Right cardiac atrium (tissue), 5 donors: ENCODE results near the gene STYXL2. TPM values are rescaled to one million over a fixed set of nuclear protein-coding genes. Genes with fewer than 3 reads are reported as not detected.

Experiments
- ATAC-seq, 2 donors: fragments of 200-7000 bp; cut with Tn5 transposase; one replicate each; pipeline versions ENCODE4 v1.8.0 to v1.9.1; 2020; ENCODE audit warnings: moderate library complexity in 2 of 2, mild to moderate bottlenecking in 1 of 2
- DNase-seq, 3 donors: peaks; one replicate each; pipeline ENCODE4 v3.0.0-alpha.2; 2020
- H3K27ac ChIP-seq: one replicate; pipeline ENCODE4 v1.5.1; 2013; ENCODE audit warnings: mild to moderate bottlenecking, low read length, control low read depth, moderate library complexity
- H3K27me3 ChIP-seq: one replicate; pipeline ENCODE4 v1.6.1; 2013; ENCODE audit not compliant: control insufficient read depth, insufficient read depth
- H3K4me1 ChIP-seq: one replicate; pipeline ENCODE4 v1.6.1; 2013; ENCODE audit warnings: low read length; ENCODE audit not compliant: control insufficient read depth, insufficient read depth
- H3K4me3 ChIP-seq: one replicate; pipeline ENCODE4 v1.5.1; 2013; ENCODE audit warnings: low read length, control low read depth
- H3K9me3 ChIP-seq: one replicate; pipeline ENCODE4 v1.6.1; 2013; ENCODE audit warnings: low read length; ENCODE audit not compliant: control insufficient read depth
- WGBS: extraction: QIAGEN DNeasy Blood & Tissue Kit; methylation state at CpG from one replicate; pipeline ENCODE4 v1.1.7; 2013; 5-methylcytosine and 5-hydroxymethylcytosine counted together
- intact Hi-C, 4 donors: fragments of 100-400 bp; cut with DNase I; formaldehyde crosslinking; loops; one replicate each; pipeline versions ENCODE4 v1.11.0 to v1.14.0; 2022 to 2023
- polyA plus RNA-seq: library from polyadenylated mRNA; stranded (reverse); fragments of 200-250 nt; gene quantifications from one replicate; pipeline ENCODE4 v1.2.3, GENCODE V29; 2013
- total RNA-seq, 4 donors: library from RNA; stranded (reverse); fragmentation: NEBNext Ultra II Directional; extraction: Animal tissue kit (Norgen Biotek cat#: 25700); gene quantifications; one replicate each; pipeline ENCODE4 v1.2.1, GENCODE V29; 2021
- donor health status: healthy with polysubstance abuse.
- donor health status: DM: no; HTN: yes; CAD: no.
- donor health status: DM: no; HTN: no; CAD: no.
- donor health status: DM: no; HTN: yes; CAD: no; lungs with severe emphysema.
- donor health status: DM: yes; HTN: yes; CAD: no.

Gene STYXL2
- total and polyA plus RNA-seq, 5 donors: 69.5 to 144 (median 107) TPM

GRCh38 chr1:167109125-167109524 is 15.2 kb downstream of the STYXL2 start:
- WGBS: 54% methylated on average over 2 of the region's 2 CpGs
- ATAC-seq: peak; percentile 12 to 23
- Histone ChIP-seq H3K27me3 (no peaks in the 10 kb centered on the region), H3K4me1 (peaks cover 5% of the 10 kb centered on the region), H3K27ac (peak overlapping the region; percentile 6), H3K9me3 (no peaks in the 10 kb centered on the region), H3K4me3 (no peak overlapping the region)
- no peak for DNase-seq
- intact Hi-C loops: no loop called here

GRCh38 chr1:167110586-167110985 is 16.7 kb downstream of the STYXL2 start:
- Histone ChIP-seq H3K27me3 (no peaks in the 10 kb centered on the region), H3K4me3 (no peak overlapping the region), H3K9me3 (no peaks in the 10 kb centered on the region), H3K27ac (no peak overlapping the region), H3K4me1 (peaks cover 5% of the 10 kb centered on the region)
- 85% methylated on average over 3 of the region's 3 CpGs for WGBS
- DNase-seq (no peak), ATAC-seq (no peak)
- intact Hi-C loops: no loop called here

- Histone ChIP-seq H3K27ac (no peak overlapping the region), H3K4me1 (peaks cover 5% of the 10 kb centered on the region), H3K27me3 (no peaks in the 10 kb centered on the region), H3K4me3 (no peak overlapping the region), H3K9me3 (no peaks in the 10 kb centered on the region)
- WGBS: 82% methylated on average over 4 of the region's 4 CpGs
- DNase-seq (no peak), ATAC-seq (peak in 1 of 2 donors; percentile 22)
- intact Hi-C loops: no loop called here
These were observed 18.2 kb downstream of the STYXL2 start for GRCh38 chr1:167111868-167112709.

- Histone ChIP-seq H3K4me3 (no peak overlapping the region), H3K27ac (no peak overlapping the region), H3K4me1 (no peaks in the 10 kb centered on the region), H3K9me3 (no peaks in the 10 kb centered on the region), H3K27me3 (no peaks in the 10 kb centered on the region)
- intact Hi-C loops: no loop called here
- DNase-seq (no peak), ATAC-seq (no peak)
These were observed 20.9 kb downstream of the STYXL2 start for GRCh38 chr1:167114725-167115124.

- DNase-seq: no peak
- WGBS: 34% methylated on average over 5 of the region's 5 CpGs
- H3K4me1 ChIP-seq: no peaks in the 10 kb centered on the region
- H3K27ac ChIP-seq: no peak overlapping the region
- H3K27me3 ChIP-seq: no peaks in the 10 kb centered on the region
- ATAC-seq: no peak
- no peaks in the 10 kb centered on the region for H3K9me3 ChIP-seq
- H3K4me3 ChIP-seq: no peak overlapping the region
- intact Hi-C loops: no loop called here
These were observed 21.8 kb downstream of the STYXL2 start for GRCh38 chr1:167115655-167116054.

GRCh38 chr1:167116174-167116573 is 22.3 kb downstream of the STYXL2 start:
- no peaks in the 10 kb centered on the region for H3K9me3 ChIP-seq
- H3K4me3 ChIP-seq: no peak overlapping the region
- H3K4me1 ChIP-seq: no peaks in the 10 kb centered on the region
- 28% methylated on average over 1 of the region's 1 CpG for WGBS
- intact Hi-C loops: no loop called here
- no peaks in the 10 kb centered on the region for H3K27me3 ChIP-seq
- no peak overlapping the region for H3K27ac ChIP-seq
- ATAC-seq (no peak), DNase-seq (no peak)

GRCh38 chr1:167117225-167117624 is 23.4 kb downstream of the STYXL2 start:
- no peak for ATAC-seq
- intact Hi-C loops: no loop called here
- Histone ChIP-seq H3K27ac (no peak overlapping the region), H3K9me3 (no peaks in the 10 kb centered on the region), H3K27me3 (no peaks in the 10 kb centered on the region), H3K4me1 (no peaks in the 10 kb centered on the region), H3K4me3 (no peak overlapping the region)
- no peak for DNase-seq
- WGBS: 95% methylated on average over 9 of the region's 9 CpGs

GRCh38 chr1:167118188-167118587 is 24.3 kb downstream of the STYXL2 start:
- Histone ChIP-seq H3K4me1 (no peaks in the 10 kb centered on the region), H3K4me3 (no peak overlapping the region), H3K27ac (no peak overlapping the region), H3K27me3 (no peaks in the 10 kb centered on the region), H3K9me3 (no peaks in the 10 kb centered on the region)
- intact Hi-C loops: no loop called here
- 84% methylated on average over 5 of the region's 5 CpGs for WGBS
- ATAC-seq (no peak), DNase-seq (no peak)

- H3K4me3 ChIP-seq: no peak overlapping the region
- WGBS: 88% methylated on average over 3 of the region's 3 CpGs
- no peak for ATAC-seq
- H3K27me3 ChIP-seq: no peaks in the 10 kb centered on the region
- intact Hi-C loops: no loop called here
- H3K9me3 ChIP-seq: no peaks in the 10 kb centered on the region
- no peak overlapping the region for H3K27ac ChIP-seq
- DNase-seq: no peak
- H3K4me1 ChIP-seq: no peaks in the 10 kb centered on the region
These were observed 25.8 kb downstream of the STYXL2 start for GRCh38 chr1:167119696-167120095.

- no peaks in the 10 kb centered on the region for H3K9me3 ChIP-seq
- intact Hi-C loops: no loop called here
- DNase-seq (no peak), ATAC-seq (no peak)
- no peak overlapping the region for H3K27ac ChIP-seq
- H3K27me3 ChIP-seq: no peaks in the 10 kb centered on the region
- no peaks in the 10 kb centered on the region for H3K4me1 ChIP-seq
- WGBS: 58% methylated on average over 13 of the region's 13 CpGs
- no peak overlapping the region for H3K4me3 ChIP-seq
These were observed 27.0 kb downstream of the STYXL2 start for GRCh38 chr1:167120899-167121298.

GRCh38 chr1:167121375-167122120 is 27.7 kb downstream of the STYXL2 start:
- DNase-seq: peak; percentile 53 to 81 (median 77)
- Histone ChIP-seq H3K4me3 (no peak overlapping the region), H3K4me1 (no peaks in the 10 kb centered on the region)

More at GRCh38 chr1:167121375-167122120, 27.7 kb downstream of the STYXL2 start:
- WGBS: 26% methylated on average over 47 of the region's 47 CpGs
- Histone ChIP-seq H3K9me3 (no peaks in the 10 kb centered on the region), H3K27ac (no peak overlapping the region), H3K27me3 (no peaks in the 10 kb centered on the region)
- intact Hi-C loops: no loop called here
- peak; percentile 55 to 72 for ATAC-seq
